ENCODE data around the gene SEMA7A.

- no peak for TF ChIP-seq CTCF (IDR thresholded peaks at IDR 0.05; ENCODE audit: low read length)
- no peak for TF ChIP-seq EZH2 (IDR thresholded peaks at IDR 0.05; ENCODE audit: borderline replicate concordance, low read length)
Measured at GRCh38 chr15:74423431-74424257, 10.1 kb downstream of the SEMA7A start.
